ENCODE results near the gene DRAP1. TPM values are rescaled to one million over a fixed set of nuclear protein-coding genes. Genes with fewer than 3 reads are reported as not detected.

Gene DRAP1
- total and polyA plus RNA-seq, 9 of the 15 experiments (the other 6 are each of a cell fraction or from before 2014, with no cell fraction given): 9.6 to 200 (median 92.9) TPM

GRCh38 chr11:65888163-65888814, 30.9 kb upstream of the DRAP1 start, which contains the start of gene FIBP (continued):
- TF ChIP-seq ZFP91 (CRISPR knock-in tag; IDR thresholded peaks at IDR 0.05) (no peak), DDX20 (tag; IDR thresholded peaks at IDR 0.05; ENCODE audit: low read depth) (no peak), MCM7 (IDR thresholded peaks at IDR 0.05) (no peak), ZNF24 (IDR thresholded peaks at IDR 0.05) (no peak), MAFG (tag; conservative IDR thresholded peaks at IDR 0.05) (no peak), HDAC3 (IDR thresholded peaks at IDR 0.05; ENCODE audit: borderline replicate concordance, partially characterized antibody) (no peak), TAF1 (IDR thresholded peaks at IDR 0.05; ENCODE audit: control insufficient read depth, extremely low read depth, insufficient read depth, low read length, severe bottlenecking) (peak; percentile 79), KAT7 (CRISPR knock-in tag; IDR thresholded peaks at IDR 0.05; ENCODE audit: borderline replicate concordance) (peak; percentile 92; the same call in 1 of the 2 replicates), LCOR (CRISPR knock-in tag; IDR thresholded peaks at IDR 0.05) (peak; percentile 90), XRCC3 (IDR thresholded peaks at IDR 0.05) (no peak), HNRNPK (IDR thresholded peaks at IDR 0.05; ENCODE audit: low read depth, low read length, poor library complexity, severe bottlenecking) (no peak), ZBTB8A (IDR thresholded peaks at IDR 0.05; ENCODE audit: partially characterized antibody) (no peak), ZNF143 (CRISPR knock-in tag; IDR thresholded peaks at IDR 0.05) (no peak), BCLAF1 (IDR thresholded peaks at IDR 0.05; ENCODE audit: borderline replicate concordance in 1 of 2, control insufficient read depth in 1 of 2, low read depth in 2 of 2, low read length in 1 of 2) (no peak), ARID3B (CRISPR knock-in tag; IDR thresholded peaks at IDR 0.05; ENCODE audit: borderline replicate concordance) (no peak), SREBF2 (CRISPR knock-in tag; IDR thresholded peaks at IDR 0.05) (no peak), PHF21A (IDR thresholded peaks at IDR 0.05; ENCODE audit: borderline replicate concordance, low read depth) (peak; percentile 58; the same call in 1 of the 2 replicates), ZNF280B (CRISPR knock-in tag; IDR thresholded peaks at IDR 0.05) (no peak), PHF20 (IDR thresholded peaks at IDR 0.05; ENCODE audit: partially characterized antibody) (peak; percentile 95), PPARD (CRISPR knock-in tag; IDR thresholded peaks at IDR 0.05) (no peak)
